ENCODE measurements around the gene LRRC28.

Gene LRRC28

GRCh38 chr15:99406716-99407487 is 155.6 kb downstream of the LRRC28 start:
- FAIRE-seq: no peak
- TF ChIP-seq SPI1 (IDR thresholded peaks at IDR 0.05; ENCODE audit: low read depth, low read length): no peak
- no peak for TF ChIP-seq POU2F2 (IDR thresholded peaks at IDR 0.05; ENCODE audit: low read depth, low read length)
- no peak for TF ChIP-seq PAX5 (IDR thresholded peaks at IDR 0.05; ENCODE audit: insufficient read depth, low read length, severe bottlenecking)
- no peak for TF ChIP-seq TAF1 (IDR thresholded peaks at IDR 0.05; ENCODE audit: low read depth, low read length)
- no peak for TF ChIP-seq POLR2AphosphoS5 (IDR thresholded peaks at IDR 0.05; ENCODE audit: low read depth, low read length)
- TF ChIP-seq POLR2A (IDR thresholded peaks at IDR 0.05; ENCODE audit: low read depth, low read length): no peak

GRCh38 chr15:99407716-99408115 is 156.4 kb downstream of the LRRC28 start:
- TF ChIP-seq POLR2A (IDR thresholded peaks at IDR 0.05; ENCODE audit: low read depth, low read length) (no peak), SPI1 (IDR thresholded peaks at IDR 0.05; ENCODE audit: low read depth, low read length) (no peak), POU2F2 (IDR thresholded peaks at IDR 0.05; ENCODE audit: low read depth, low read length) (no peak), POLR2AphosphoS5 (IDR thresholded peaks at IDR 0.05; ENCODE audit: low read depth, low read length) (no peak), PAX5 (IDR thresholded peaks at IDR 0.05; ENCODE audit: insufficient read depth, low read length, severe bottlenecking) (no peak), TAF1 (IDR thresholded peaks at IDR 0.05; ENCODE audit: low read depth, low read length) (no peak)
- no peak for DNase-seq (ENCODE audit: insufficient read length, low spot score)
- no peak for FAIRE-seq

More at GRCh38 chr15:99406716-99407487, 155.6 kb downstream of the LRRC28 start:
- DNase-seq (ENCODE audit: insufficient read length, low spot score): no peak

- DNase-seq (ENCODE audit: insufficient read length, low spot score): no peak
- FAIRE-seq: no peak
- no peak for TF ChIP-seq TAF1 (IDR thresholded peaks at IDR 0.05; ENCODE audit: low read depth, low read length)
- no peak for TF ChIP-seq SPI1 (IDR thresholded peaks at IDR 0.05; ENCODE audit: low read depth, low read length)
- TF ChIP-seq POLR2AphosphoS5 (IDR thresholded peaks at IDR 0.05; ENCODE audit: low read depth, low read length): no peak
- no peak for TF ChIP-seq POLR2A (IDR thresholded peaks at IDR 0.05; ENCODE audit: low read depth, low read length)
- no peak for TF ChIP-seq PAX5 (IDR thresholded peaks at IDR 0.05; ENCODE audit: insufficient read depth, low read length, severe bottlenecking)
- no peak for TF ChIP-seq POU2F2 (IDR thresholded peaks at IDR 0.05; ENCODE audit: low read depth, low read length)
These were observed 157.2 kb downstream of the LRRC28 start for GRCh38 chr15:99408236-99409096.

DNA sequence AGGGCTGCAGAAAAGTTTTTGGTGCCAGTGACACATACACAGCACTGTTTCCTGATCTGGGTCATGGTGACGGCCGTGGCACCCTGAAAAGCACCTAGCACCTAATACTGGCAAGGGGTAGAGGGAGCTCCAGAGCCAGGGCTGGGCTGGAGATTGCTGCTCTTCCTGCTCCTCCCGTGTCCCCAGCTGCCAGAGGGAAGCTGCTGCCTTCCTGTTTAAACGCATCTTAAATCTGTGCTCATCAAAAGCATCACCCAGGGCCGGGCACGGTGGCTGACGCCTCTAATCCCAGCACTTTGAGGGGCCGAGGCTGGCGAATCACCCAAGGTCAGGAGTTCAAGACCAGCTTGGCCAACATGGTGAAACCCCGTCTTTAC is 157.8 kb downstream of the LRRC28 start:
- DNase-seq (ENCODE audit: insufficient read length, low spot score) (no peak), FAIRE-seq (no peak)
- no peak for TF ChIP-seq POLR2A (IDR thresholded peaks at IDR 0.05; ENCODE audit: low read depth, low read length)
- TF ChIP-seq TAF1 (IDR thresholded peaks at IDR 0.05; ENCODE audit: low read depth, low read length): no peak
- TF ChIP-seq POLR2AphosphoS5 (IDR thresholded peaks at IDR 0.05; ENCODE audit: low read depth, low read length): no peak
- TF ChIP-seq PAX5 (IDR thresholded peaks at IDR 0.05; ENCODE audit: insufficient read depth, low read length, severe bottlenecking): no peak
- TF ChIP-seq SPI1 (IDR thresholded peaks at IDR 0.05; ENCODE audit: low read depth, low read length): no peak
- no peak for TF ChIP-seq POU2F2 (IDR thresholded peaks at IDR 0.05; ENCODE audit: low read depth, low read length)

DNA sequence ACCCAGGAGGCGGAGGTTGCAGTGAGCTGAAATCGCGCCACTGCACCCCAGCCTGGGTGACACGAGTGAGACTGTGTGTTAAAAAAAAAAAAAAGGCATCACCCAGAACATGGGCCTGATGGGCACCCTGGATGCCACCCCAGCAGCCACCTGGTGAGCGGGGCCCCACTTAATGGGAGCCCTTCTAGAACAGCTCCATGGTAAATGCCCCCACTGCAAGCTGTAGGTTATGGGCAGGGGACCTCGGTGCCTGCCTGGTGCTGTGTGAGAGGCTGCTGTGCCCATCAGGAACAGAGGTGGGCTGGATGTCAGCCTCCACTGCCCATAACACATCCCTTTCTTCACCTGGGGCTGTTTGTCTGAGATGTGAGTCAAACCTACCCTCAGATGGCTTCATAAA is 158.3 kb downstream of the LRRC28 start:
- FAIRE-seq: no peak
- TF ChIP-seq SPI1 (IDR thresholded peaks at IDR 0.05; ENCODE audit: low read depth, low read length) (no peak), POLR2A (IDR thresholded peaks at IDR 0.05; ENCODE audit: low read depth, low read length) (no peak), POU2F2 (IDR thresholded peaks at IDR 0.05; ENCODE audit: low read depth, low read length) (no peak), POLR2AphosphoS5 (IDR thresholded peaks at IDR 0.05; ENCODE audit: low read depth, low read length) (no peak), TAF1 (IDR thresholded peaks at IDR 0.05; ENCODE audit: low read depth, low read length) (no peak), PAX5 (IDR thresholded peaks at IDR 0.05; ENCODE audit: insufficient read depth, low read length, severe bottlenecking) (no peak)
- no peak for DNase-seq (ENCODE audit: insufficient read length, low spot score)

DNA sequence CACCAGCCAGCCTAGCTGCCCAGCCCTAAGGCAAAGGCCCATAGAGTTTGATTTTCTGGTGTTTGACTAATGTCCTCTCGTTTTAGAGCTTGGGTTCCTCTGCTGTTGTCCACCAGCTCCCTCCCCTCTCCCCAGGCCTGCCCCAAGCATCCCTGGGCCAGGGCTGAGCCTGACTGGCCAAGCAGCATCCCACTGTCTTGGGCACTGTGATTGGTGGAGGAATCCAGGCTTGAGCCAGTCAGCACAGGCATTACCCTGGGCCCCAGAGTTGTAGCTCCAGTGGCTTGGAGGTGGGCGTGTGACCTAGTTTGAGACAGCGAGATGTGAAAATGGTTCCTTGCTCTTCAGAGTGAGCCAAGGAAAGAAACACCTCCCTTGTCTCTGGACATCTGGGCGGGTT is 159.2 kb downstream of the LRRC28 start:
- DNase-seq (ENCODE audit: insufficient read length, low spot score) (no peak), FAIRE-seq (no peak)
- TF ChIP-seq POLR2AphosphoS5 (IDR thresholded peaks at IDR 0.05; ENCODE audit: low read depth, low read length) (no peak), SPI1 (IDR thresholded peaks at IDR 0.05; ENCODE audit: low read depth, low read length) (no peak), TAF1 (IDR thresholded peaks at IDR 0.05; ENCODE audit: low read depth, low read length) (no peak), PAX5 (IDR thresholded peaks at IDR 0.05; ENCODE audit: insufficient read depth, low read length, severe bottlenecking) (no peak), POLR2A (IDR thresholded peaks at IDR 0.05; ENCODE audit: low read depth, low read length) (no peak), POU2F2 (IDR thresholded peaks at IDR 0.05; ENCODE audit: low read depth, low read length) (no peak)

- TF ChIP-seq TAF1 (IDR thresholded peaks at IDR 0.05; ENCODE audit: low read depth, low read length) (no peak), PAX5 (IDR thresholded peaks at IDR 0.05; ENCODE audit: insufficient read depth, low read length, severe bottlenecking) (no peak), POU2F2 (IDR thresholded peaks at IDR 0.05; ENCODE audit: low read depth, low read length) (no peak), POLR2AphosphoS5 (IDR thresholded peaks at IDR 0.05; ENCODE audit: low read depth, low read length) (no peak), SPI1 (IDR thresholded peaks at IDR 0.05; ENCODE audit: low read depth, low read length) (no peak), POLR2A (IDR thresholded peaks at IDR 0.05; ENCODE audit: low read depth, low read length) (no peak)
- no peak for DNase-seq (ENCODE audit: insufficient read length, low spot score)
- no peak for FAIRE-seq
These were observed 160.0 kb downstream of the LRRC28 start for GRCh38 chr15:99411234-99411633.

GRCh38 chr15:99412082-99412481 is 160.8 kb downstream of the LRRC28 start:
- TF ChIP-seq POLR2A (IDR thresholded peaks at IDR 0.05; ENCODE audit: low read depth, low read length) (no peak), PAX5 (IDR thresholded peaks at IDR 0.05; ENCODE audit: insufficient read depth, low read length, severe bottlenecking) (no peak), POU2F2 (IDR thresholded peaks at IDR 0.05; ENCODE audit: low read depth, low read length) (no peak), TAF1 (IDR thresholded peaks at IDR 0.05; ENCODE audit: low read depth, low read length) (no peak), SPI1 (IDR thresholded peaks at IDR 0.05; ENCODE audit: low read depth, low read length) (no peak), POLR2AphosphoS5 (IDR thresholded peaks at IDR 0.05; ENCODE audit: low read depth, low read length) (no peak)
- DNase-seq (ENCODE audit: insufficient read length, low spot score) (no peak), FAIRE-seq (no peak)

GRCh38 chr15:99412626-99413025 is 161.3 kb downstream of the LRRC28 start:
- TF ChIP-seq TAF1 (IDR thresholded peaks at IDR 0.05; ENCODE audit: low read depth, low read length) (no peak), POLR2A (IDR thresholded peaks at IDR 0.05; ENCODE audit: low read depth, low read length) (no peak), POU2F2 (IDR thresholded peaks at IDR 0.05; ENCODE audit: low read depth, low read length) (no peak), POLR2AphosphoS5 (IDR thresholded peaks at IDR 0.05; ENCODE audit: low read depth, low read length) (no peak), SPI1 (IDR thresholded peaks at IDR 0.05; ENCODE audit: low read depth, low read length) (no peak), PAX5 (IDR thresholded peaks at IDR 0.05; ENCODE audit: insufficient read depth, low read length, severe bottlenecking) (no peak)
- DNase-seq (ENCODE audit: insufficient read length, low spot score): no peak
- no peak for FAIRE-seq
